ENCODE results near the gene MAP3K4. TPM values are rescaled to one million over a fixed set of nuclear protein-coding genes. Genes with fewer than 3 reads are reported as not detected.

The MAP3K4 gene
- total RNA-seq, 1 experiment from 2014 or later, result 69.8 TPM

DNA sequence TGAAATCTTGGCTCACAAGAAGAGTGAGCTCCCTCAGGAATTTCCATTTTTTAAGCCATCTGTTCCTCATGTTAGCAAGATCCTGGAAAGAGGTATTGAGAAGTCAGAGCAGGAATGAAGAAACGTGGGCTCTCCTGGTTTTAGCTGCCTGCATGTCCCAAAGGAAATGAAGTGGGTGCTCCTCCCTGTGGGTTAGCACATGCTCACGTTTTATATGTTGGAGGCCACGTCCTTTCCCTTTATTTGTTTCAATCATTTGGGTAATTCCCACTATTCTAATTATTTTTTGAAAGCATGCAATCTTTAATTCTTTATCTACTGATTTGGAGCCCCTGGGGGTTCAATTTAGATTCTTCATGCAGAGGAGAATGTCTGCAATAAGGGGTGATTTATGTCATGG, 4.3 kb upstream of the MAP3K4 start:
- Mint-ChIP-seq H3K4me3 (no peak overlapping the region), H3K27ac (no peak overlapping the region), H3K4me1 (peaks cover 2% of the 10 kb centered on the region; the same call in 1 of the 2 replicates), H3K27me3 (ENCODE audit: low read depth) (peaks cover 14% of the 10 kb centered on the region), H3K9me3 (peaks cover 45% of the 10 kb centered on the region), H3K36me3 (peaks cover 34% of the 10 kb centered on the region)
- TF ChIP-seq, protein P1, sequence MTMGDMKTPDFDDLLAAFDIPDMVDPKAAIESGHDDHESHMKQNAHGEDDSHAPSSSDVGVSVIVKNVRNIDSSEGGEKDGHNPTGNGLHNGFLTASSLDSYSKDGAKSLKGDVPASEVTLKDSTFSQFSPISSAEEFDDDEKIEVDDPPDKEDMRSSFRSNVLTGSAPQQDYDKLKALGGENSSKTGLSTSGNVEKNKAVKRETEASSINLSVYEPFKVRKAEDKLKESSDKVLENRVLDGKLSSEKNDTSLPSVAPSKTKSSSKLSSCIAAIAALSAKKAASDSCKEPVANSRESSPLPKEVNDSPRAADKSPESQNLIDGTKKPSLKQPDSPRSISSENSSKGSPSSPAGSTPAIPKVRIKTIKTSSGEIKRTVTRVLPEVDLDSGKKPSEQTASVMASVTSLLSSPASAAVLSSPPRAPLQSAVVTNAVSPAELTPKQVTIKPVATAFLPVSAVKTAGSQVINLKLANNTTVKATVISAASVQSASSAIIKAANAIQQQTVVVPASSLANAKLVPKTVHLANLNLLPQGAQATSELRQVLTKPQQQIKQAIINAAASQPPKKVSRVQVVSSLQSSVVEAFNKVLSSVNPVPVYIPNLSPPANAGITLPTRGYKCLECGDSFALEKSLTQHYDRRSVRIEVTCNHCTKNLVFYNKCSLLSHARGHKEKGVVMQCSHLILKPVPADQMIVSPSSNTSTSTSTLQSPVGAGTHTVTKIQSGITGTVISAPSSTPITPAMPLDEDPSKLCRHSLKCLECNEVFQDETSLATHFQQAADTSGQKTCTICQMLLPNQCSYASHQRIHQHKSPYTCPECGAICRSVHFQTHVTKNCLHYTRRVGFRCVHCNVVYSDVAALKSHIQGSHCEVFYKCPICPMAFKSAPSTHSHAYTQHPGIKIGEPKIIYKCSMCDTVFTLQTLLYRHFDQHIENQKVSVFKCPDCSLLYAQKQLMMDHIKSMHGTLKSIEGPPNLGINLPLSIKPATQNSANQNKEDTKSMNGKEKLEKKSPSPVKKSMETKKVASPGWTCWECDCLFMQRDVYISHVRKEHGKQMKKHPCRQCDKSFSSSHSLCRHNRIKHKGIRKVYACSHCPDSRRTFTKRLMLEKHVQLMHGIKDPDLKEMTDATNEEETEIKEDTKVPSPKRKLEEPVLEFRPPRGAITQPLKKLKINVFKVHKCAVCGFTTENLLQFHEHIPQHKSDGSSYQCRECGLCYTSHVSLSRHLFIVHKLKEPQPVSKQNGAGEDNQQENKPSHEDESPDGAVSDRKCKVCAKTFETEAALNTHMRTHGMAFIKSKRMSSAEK (CRISPR knock-in tag; IDR thresholded peaks at IDR 0.05; ENCODE audit: borderline replicate concordance), result no peak
- ATAC-seq (no peak), DNase-seq (ENCODE audit: low spot score) (no peak)
- CTCF ChIA-PET, result no interaction called here
- POLR2A ChIA-PET, result no interaction called here

DNA sequence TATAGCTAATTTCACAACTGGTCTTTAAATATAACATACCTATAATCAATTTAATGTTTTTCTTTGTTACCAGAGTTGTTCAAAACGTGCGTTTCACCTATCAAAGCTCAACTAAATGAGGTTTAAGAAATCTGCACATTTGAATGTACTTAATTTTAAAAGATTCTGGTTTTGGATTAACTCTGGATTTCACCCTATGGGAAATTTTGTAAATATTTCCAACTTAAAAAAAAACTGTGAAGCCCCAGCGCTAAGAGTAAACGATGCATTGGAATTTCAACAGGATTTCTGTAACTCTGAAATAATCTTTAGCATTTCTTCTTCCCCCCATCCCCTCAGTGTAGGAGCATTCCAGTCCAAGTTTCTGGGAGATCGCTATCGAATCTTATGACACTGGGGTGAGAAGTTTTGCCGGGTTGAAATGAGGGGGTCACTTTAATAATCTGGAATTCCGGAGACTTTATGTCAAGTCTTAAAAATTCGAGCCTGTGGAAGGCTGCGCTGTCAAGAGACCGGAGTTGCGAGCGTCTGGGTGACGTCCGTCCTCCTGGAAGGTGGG, 643 bp upstream of the MAP3K4 start:
- Mint-ChIP-seq H3K9me3 (peaks cover 18% of the 10 kb centered on the region), H3K27ac (peak overlapping the region; percentile 80; the same call in 1 of the 2 replicates), H3K4me3 (peak overlapping the region; percentile 97), H3K4me1 (peaks cover 18% of the 10 kb centered on the region), H3K27me3 (ENCODE audit: low read depth) (peaks cover 10% of the 10 kb centered on the region), H3K36me3 (peaks cover 10% of the 10 kb centered on the region)
- TF ChIP-seq RELA (CRISPR knock-in tag; IDR thresholded peaks at IDR 0.05; ENCODE audit: borderline replicate concordance), result no peak
- TF ChIP-seq, protein P2, sequence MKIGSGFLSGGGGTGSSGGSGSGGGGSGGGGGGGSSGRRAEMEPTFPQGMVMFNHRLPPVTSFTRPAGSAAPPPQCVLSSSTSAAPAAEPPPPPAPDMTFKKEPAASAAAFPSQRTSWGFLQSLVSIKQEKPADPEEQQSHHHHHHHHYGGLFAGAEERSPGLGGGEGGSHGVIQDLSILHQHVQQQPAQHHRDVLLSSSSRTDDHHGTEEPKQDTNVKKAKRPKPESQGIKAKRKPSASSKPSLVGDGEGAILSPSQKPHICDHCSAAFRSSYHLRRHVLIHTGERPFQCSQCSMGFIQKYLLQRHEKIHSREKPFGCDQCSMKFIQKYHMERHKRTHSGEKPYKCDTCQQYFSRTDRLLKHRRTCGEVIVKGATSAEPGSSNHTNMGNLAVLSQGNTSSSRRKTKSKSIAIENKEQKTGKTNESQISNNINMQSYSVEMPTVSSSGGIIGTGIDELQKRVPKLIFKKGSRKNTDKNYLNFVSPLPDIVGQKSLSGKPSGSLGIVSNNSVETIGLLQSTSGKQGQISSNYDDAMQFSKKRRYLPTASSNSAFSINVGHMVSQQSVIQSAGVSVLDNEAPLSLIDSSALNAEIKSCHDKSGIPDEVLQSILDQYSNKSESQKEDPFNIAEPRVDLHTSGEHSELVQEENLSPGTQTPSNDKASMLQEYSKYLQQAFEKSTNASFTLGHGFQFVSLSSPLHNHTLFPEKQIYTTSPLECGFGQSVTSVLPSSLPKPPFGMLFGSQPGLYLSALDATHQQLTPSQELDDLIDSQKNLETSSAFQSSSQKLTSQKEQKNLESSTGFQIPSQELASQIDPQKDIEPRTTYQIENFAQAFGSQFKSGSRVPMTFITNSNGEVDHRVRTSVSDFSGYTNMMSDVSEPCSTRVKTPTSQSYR (CRISPR knock-in tag; IDR thresholded peaks at IDR 0.05), result no peak
- POLR2A ChIA-PET, result interaction anchor here (0.8 to 1.4 kb wide), 2 partner anchors 20 to 78 kb away, joined by 4 to 5 read pairs; no protein-coding TSS in a partner anchor
- CTCF ChIA-PET, result interaction anchor here (3.0 kb wide), 1 partner anchor 59 kb away, joined by 38 read pairs; no protein-coding TSS in a partner anchor
- DNase-seq (ENCODE audit: low spot score), result no peak
- no peak; the same call in 1 of the 2 replicates for ATAC-seq

DNA sequence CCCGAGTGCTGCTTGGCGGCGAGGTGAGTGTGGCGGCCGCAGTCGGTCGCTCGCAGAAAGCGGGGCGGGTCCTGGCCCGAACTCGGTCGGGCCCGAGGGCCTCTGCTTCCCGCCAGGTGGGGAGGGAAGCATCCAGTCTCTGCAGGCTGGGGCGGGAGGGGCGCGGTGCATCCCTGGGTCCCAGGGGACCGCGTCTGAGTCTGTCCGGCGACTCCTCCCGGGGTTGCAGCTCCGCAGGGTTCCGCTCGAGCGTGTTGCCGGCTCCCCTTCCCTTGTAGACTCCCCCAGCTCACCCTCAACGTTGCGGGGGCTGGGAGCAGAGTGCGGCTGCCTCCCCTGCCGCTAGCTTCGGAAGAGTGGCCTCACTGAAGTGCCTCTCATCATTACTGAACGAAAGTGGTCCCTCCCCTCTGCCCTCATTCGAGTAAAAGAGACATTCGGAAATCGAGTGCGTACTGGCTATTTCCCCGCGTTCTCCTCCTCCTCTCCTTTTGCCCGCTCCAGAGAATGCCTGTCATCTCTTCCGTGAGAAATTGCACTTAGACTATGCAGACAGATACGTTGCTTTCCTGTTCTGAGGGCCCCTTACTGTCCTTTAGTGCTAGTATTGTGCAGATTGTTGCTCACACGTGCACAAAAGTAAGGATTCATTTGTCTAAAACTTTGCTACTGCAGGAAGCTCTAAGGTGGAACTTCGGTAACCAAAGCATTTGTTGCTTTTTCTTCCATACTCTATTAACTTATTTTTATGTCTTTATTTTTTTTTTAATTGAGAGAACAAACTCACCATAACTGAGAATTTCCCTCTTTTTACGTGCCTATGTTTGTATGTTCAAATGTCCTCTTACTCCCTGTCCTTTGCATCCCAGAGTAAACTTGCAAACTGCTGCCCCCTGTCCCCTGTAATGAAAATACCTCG, 751 bp downstream of the MAP3K4 start:
- POLR2A ChIA-PET, result interaction anchor here (1.1 to 1.4 kb wide), 2 partner anchors 9 to 19 kb away, joined by 3 to 4 read pairs; no protein-coding TSS in a partner anchor
- H3K4me3 Mint-ChIP-seq, result peak overlapping the region; percentile 97
- ATAC-seq, result peak; percentile 61
- peak; percentile 45 for DNase-seq (ENCODE audit: low spot score)
- H3K36me3 Mint-ChIP-seq, result peaks cover 3% of the 10 kb centered on the region; the same call in 1 of the 2 replicates
- H3K9me3 Mint-ChIP-seq, result peaks cover 5% of the 10 kb centered on the region
- peak overlapping the region; percentile 97 for H3K27ac Mint-ChIP-seq
- H3K4me1 Mint-ChIP-seq, result peaks cover 25% of the 10 kb centered on the region
- H3K27me3 Mint-ChIP-seq (ENCODE audit: low read depth), result peaks cover 1% of the 10 kb centered on the region; the same call in 1 of the 2 replicates
- CTCF ChIA-PET, result interaction anchor here (0.7 to 3.0 kb wide), 18 partner anchors 11 to 506 kb away, joined by 3 to 38 read pairs (median 4); no protein-coding TSS in a partner anchor
- TF ChIP-seq CREM (CRISPR knock-in tag; IDR thresholded peaks at IDR 0.05) (0 out of 2 replicates have a peak, but pooled peaks have one; percentile 44), CREB1 (CRISPR knock-in tag; IDR thresholded peaks at IDR 0.05) (0 out of 2 replicates have a peak, but pooled peaks have one; percentile 42), KAT7 (CRISPR knock-in tag; IDR thresholded peaks at IDR 0.05; ENCODE audit: borderline replicate concordance) (0 out of 2 replicates have a peak, but pooled peaks have one; percentile 8), NFATC4 (CRISPR knock-in tag; IDR thresholded peaks at IDR 0.05) (no peak)
- TF ChIP-seq, protein P3, sequence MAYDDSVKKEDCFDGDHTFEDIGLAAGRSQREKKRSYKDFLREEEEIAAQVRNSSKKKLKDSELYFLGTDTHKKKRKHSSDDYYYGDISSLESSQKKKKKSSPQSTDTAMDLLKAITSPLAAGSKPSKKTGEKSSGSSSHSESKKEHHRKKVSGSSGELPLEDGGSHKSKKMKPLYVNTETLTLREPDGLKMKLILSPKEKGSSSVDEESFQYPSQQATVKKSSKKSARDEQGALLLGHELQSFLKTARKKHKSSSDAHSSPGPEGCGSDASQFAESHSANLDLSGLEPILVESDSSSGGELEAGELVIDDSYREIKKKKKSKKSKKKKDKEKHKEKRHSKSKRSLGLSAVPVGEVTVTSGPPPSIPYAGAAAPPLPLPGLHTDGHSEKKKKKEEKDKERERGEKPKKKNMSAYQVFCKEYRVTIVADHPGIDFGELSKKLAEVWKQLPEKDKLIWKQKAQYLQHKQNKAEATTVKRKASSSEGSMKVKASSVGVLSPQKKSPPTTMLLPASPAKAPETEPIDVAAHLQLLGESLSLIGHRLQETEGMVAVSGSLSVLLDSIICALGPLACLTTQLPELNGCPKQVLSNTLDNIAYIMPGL (CRISPR knock-in tag; IDR thresholded peaks at IDR 0.05), result peak; percentile 88
- TF ChIP-seq, protein P4, sequence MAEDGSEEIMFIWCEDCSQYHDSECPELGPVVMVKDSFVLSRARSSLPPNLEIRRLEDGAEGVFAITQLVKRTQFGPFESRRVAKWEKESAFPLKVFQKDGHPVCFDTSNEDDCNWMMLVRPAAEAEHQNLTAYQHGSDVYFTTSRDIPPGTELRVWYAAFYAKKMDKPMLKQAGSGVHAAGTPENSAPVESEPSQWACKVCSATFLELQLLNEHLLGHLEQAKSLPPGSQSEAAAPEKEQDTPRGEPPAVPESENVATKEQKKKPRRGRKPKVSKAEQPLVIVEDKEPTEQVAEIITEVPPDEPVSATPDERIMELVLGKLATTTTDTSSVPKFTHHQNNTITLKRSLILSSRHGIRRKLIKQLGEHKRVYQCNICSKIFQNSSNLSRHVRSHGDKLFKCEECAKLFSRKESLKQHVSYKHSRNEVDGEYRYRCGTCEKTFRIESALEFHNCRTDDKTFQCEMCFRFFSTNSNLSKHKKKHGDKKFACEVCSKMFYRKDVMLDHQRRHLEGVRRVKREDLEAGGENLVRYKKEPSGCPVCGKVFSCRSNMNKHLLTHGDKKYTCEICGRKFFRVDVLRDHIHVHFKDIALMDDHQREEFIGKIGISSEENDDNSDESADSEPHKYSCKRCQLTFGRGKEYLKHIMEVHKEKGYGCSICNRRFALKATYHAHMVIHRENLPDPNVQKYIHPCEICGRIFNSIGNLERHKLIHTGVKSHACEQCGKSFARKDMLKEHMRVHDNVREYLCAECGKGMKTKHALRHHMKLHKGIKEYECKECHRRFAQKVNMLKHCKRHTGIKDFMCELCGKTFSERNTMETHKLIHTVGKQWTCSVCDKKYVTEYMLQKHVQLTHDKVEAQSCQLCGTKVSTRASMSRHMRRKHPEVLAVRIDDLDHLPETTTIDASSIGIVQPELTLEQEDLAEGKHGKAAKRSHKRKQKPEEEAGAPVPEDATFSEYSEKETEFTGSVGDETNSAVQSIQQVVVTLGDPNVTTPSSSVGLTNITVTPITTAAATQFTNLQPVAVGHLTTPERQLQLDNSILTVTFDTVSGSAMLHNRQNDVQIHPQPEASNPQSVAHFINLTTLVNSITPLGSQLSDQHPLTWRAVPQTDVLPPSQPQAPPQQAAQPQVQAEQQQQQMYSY (CRISPR knock-in tag; IDR thresholded peaks at IDR 0.05), result 0 out of 2 replicates have a peak, but pooled peaks have one; percentile 30
- TF ChIP-seq, protein P5, sequence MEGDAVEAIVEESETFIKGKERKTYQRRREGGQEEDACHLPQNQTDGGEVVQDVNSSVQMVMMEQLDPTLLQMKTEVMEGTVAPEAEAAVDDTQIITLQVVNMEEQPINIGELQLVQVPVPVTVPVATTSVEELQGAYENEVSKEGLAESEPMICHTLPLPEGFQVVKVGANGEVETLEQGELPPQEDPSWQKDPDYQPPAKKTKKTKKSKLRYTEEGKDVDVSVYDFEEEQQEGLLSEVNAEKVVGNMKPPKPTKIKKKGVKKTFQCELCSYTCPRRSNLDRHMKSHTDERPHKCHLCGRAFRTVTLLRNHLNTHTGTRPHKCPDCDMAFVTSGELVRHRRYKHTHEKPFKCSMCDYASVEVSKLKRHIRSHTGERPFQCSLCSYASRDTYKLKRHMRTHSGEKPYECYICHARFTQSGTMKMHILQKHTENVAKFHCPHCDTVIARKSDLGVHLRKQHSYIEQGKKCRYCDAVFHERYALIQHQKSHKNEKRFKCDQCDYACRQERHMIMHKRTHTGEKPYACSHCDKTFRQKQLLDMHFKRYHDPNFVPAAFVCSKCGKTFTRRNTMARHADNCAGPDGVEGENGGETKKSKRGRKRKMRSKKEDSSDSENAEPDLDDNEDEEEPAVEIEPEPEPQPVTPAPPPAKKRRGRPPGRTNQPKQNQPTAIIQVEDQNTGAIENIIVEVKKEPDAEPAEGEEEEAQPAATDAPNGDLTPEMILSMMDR (IDR thresholded peaks at IDR 0.05), result peak; percentile 9; the same call in 1 of the 2 replicates

Measured in WTC11 (cell line).